GM12872 (cell line): ENCODE measurements around the gene RBMS1.

Experiments
- TF ChIP-seq, protein P1 (sequence below): IDR thresholded peaks from 3 replicates; pipeline ENCODE4 v1.5.1; 2011; ENCODE audit warnings: low read depth, mild to moderate bottlenecking, low read length, moderate library complexity; ENCODE audit not compliant: insufficient read depth

The RBMS1 gene

DNA sequence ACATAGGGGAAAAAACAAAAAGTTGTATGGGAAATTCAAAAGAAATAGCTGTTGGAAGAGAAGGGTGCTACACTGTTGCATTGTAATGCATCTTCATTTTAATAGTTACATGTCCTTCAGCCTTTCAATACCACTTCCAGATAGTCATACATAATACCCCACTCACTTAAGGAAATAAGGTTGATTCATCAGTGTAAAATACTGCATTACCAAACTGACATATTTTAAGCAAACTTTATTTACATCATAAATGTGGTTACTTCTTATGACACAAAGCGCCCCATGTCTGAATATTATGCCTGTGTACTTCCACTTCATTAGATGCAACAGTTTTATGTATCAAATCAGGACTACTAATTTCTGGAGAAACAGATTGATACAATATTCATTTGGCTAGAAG, 4.5 kb downstream of the RBMS1 start:
- TF ChIP-seq, protein P1, sequence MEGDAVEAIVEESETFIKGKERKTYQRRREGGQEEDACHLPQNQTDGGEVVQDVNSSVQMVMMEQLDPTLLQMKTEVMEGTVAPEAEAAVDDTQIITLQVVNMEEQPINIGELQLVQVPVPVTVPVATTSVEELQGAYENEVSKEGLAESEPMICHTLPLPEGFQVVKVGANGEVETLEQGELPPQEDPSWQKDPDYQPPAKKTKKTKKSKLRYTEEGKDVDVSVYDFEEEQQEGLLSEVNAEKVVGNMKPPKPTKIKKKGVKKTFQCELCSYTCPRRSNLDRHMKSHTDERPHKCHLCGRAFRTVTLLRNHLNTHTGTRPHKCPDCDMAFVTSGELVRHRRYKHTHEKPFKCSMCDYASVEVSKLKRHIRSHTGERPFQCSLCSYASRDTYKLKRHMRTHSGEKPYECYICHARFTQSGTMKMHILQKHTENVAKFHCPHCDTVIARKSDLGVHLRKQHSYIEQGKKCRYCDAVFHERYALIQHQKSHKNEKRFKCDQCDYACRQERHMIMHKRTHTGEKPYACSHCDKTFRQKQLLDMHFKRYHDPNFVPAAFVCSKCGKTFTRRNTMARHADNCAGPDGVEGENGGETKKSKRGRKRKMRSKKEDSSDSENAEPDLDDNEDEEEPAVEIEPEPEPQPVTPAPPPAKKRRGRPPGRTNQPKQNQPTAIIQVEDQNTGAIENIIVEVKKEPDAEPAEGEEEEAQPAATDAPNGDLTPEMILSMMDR: no peak

DNA sequence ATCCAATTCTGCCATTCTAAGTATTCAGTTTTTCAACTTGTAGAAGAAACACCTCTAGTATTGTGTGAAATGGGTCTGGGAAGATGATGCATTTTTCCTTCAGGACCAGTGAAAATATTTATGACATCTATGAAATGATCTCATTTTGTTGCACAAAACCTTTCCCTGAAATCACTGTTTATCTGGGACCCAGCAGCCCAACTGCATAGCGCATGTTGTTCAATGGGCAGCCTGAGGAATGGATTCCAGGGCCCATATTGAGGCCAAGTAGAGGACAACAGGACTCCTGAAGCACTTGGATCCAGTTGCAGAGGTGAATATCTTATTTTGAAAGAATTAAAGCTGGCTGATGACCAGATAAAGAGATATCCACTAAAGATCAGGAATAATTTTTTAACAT, 7.3 kb downstream of the RBMS1 start:
- TF ChIP-seq, protein P1: no peak

DNA sequence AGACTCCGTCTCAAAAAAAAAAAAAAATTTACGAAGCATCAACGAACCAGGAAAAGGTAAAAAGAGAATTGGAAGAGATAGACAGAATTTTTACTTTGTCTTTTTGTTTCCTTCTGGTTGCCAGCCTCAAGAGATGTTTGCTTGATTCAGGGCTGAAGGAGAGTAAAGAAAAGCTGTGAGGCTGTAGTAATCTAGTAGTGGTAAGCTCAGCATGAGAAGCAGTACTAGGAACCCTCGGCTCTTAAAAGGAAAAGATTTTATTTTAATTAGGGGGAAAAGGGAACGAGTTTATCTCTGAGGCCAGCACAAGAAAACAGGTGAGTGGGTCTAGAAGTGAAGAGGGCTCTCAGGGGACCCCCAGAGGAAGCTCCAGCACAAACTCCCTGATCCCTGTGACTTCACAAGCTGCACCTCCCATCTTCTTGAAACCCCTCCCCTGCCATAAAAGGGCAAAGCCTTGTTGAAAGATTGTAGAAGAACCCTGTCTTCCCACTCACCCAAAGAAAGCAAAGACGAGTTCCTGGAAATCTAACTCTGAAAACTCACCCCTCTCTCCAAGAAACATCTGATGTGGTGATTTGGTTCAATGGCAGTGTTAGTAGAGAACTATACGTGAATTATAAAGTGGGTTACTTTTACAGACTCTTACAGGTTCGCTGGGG, 8.6 kb downstream of the RBMS1 start:
- TF ChIP-seq, protein P1: no peak

DNA sequence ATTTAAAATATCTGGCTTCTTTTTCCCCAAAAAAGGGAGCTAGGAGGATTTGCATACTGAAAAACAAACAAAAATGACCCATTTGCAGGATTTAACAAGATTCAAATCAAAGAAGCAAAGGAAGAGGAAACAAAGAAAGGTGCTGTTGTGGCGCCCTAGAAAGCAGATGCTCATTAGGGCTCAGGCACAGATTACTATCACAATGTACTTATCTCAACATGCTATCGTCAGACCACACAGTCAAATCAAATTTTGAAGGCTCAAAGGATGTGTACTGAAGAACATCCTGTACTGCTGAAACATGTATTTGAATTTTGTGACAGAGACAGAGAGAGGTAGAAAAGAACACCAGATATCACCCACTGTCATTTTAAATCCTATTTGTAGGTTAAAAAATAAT, 10.9 kb downstream of the RBMS1 start:
- TF ChIP-seq, protein P1: no peak

DNA sequence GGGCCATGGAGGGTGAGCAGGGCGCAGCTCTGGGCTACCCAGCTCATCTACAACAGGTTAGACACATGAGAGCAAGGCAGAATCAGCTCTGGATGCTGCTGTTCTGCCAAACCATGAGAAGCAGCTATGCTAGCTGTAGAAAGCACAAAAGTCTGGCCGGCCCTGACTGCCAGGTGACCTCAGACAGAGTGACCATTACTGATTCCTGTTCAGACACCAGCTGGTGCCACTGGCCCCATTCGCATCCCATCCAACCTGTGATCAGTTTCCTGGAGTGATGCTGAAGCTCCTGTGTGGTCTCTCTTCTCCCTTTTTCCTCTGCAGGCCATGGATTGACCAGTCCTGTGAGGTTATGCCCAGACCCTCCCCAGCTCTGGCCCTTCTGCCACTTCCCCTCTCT, 14.3 kb downstream of the RBMS1 start:
- TF ChIP-seq, protein P1: no peak

DNA sequence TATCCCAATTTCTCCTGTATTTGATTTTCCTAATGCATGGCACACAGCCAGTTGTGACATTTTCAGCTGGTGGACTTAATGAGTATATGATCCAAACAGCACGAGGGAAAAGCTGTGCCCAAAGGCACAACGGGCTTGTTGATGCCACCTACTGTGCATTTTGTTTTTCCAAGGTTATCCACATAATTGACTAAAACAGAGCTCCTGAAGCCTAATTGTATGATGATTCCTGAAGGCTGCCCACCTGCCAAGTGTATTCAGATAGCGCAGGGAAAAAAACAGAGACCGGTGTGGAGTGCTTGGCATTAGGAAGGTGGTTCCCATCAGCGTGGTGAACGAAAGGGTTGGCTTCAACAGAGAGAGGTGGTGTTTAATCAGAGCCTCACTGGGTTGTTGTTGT, 14.9 kb downstream of the RBMS1 start:
- TF ChIP-seq, protein P1: no peak

DNA sequence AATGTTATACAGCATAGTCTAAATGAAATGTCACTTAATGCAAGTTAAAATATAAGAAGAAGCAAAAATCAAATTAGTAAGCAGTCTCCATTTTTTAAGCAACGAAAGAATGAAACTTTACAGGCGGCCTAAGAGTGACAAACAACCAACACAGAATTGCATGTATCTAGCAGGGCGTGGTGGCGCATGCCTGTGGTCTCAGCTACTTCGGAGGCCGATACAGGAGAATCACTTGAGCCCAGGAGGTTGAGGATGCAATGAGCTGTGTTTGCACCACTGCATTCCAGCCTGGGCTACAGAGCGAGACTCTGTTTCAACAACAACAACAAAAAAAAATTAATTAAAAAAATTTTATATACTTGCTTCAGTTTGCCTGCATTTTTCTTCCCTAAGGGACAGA, 16.6 kb downstream of the RBMS1 start:
- TF ChIP-seq, protein P1: no peak
